Neural cell (in vitro differentiated cells): Measurements from ENCODE around the gene DEAF1.

Experiments used
- CTCF ChIP-seq: fragments of 450-650 bp; IDR thresholded peaks from 2 replicates; pipeline ENCODE4 v1.5.1; 2014; ENCODE audit warnings: antibody characterized with exemption, mild to moderate bottlenecking, moderate library complexity; ENCODE audit not compliant: poor library complexity, severe bottlenecking
- EP300 ChIP-seq: fragments of 450-650 bp; conservative IDR thresholded peaks from 2 replicates; pipeline ENCODE4 v1.6.1; 2014; ENCODE audit warnings: antibody characterized with exemption, mild to moderate bottlenecking, moderate library complexity; ENCODE audit not compliant: poor library complexity, severe bottlenecking
- EZH2 ChIP-seq: fragments of 200-600, 300-800 bp; shearing (Covaris generic), sonication (generic); IDR thresholded peaks from 2 replicates; pipeline ENCODE4 v1.6.1; 2014; ENCODE audit warnings: antibody characterized with exemption, low read length, borderline replicate concordance, mild to moderate bottlenecking; ENCODE audit not compliant: insufficient read depth, poor library complexity, severe bottlenecking
- MXI1 ChIP-seq: fragments of 450-650 bp; conservative IDR thresholded peaks from 2 replicates; pipeline ENCODE4 v1.6.1; 2014; ENCODE audit warnings: antibody characterized with exemption, mild to moderate bottlenecking; ENCODE audit not compliant: poor library complexity, severe bottlenecking
- POLR2AphosphoS5 ChIP-seq: IDR thresholded peaks from 2 replicates; pipeline ENCODE4 v1.6.1; 2012
- RAD21 ChIP-seq: fragments of 450-650 bp; conservative IDR thresholded peaks from 2 replicates; pipeline ENCODE4 v1.6.1; 2014; ENCODE audit warnings: antibody characterized with exemption, mild to moderate bottlenecking, moderate library complexity
- TAF1 ChIP-seq: IDR thresholded peaks from 2 replicates; pipeline ENCODE4 v1.6.1; 2012; ENCODE audit warnings: low read depth

DNA sequence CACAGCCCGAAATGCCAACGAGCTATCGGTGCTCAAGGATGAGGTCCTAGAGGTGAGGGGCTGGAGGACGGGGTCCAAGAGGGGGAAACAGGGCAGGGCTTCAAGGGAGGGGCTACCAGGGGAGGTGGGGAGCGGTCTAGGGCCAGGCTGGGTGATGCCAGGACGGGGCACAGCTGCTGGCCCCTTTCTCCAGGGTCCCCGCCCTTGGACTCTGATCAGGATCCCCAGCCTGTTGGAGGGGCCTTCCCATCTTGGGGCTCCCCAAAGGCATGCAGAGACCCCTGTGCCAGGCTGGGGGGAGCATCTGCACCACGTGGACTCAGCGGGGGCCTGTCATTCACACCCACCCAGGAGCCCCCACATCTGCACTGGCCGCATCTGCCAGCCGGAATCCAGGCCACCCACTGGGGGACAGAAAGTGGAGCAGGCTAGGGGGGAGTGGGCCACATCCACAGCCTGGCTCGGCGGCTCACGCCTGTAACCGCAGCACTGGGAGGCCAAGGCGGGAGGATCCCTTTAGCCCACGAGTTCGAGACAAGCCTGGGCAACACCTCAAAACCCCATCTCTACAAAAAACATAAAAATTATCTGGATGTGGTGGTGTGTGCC is 29.9 kb upstream of the DEAF1 start:
- TF ChIP-seq EZH2 (no peak), CTCF (no peak), POLR2AphosphoS5 (no peak), MXI1 (no peak), TAF1 (no peak), RAD21 (no peak), EP300 (no peak)
